Spleen (tissue), 11 donors: ENCODE measurements around the gene HOXD8. TPM values are rescaled to one million over a fixed set of nuclear protein-coding genes. Genes with fewer than 3 reads are reported as not detected.

Source experiments
- DNase-seq: peaks from one replicate; pipeline ENCODE4 v3.0.0-alpha.2; 2020
- H3K27ac ChIP-seq, 8 donors: fragments of 200-600 bp; sonication (generic) in 7 of 8; 1 replicate in 4 of 8; 2 replicates in 4 of 8; pipeline versions ENCODE4 v1.5.0 to v1.8.0; 2016 to 2021; ENCODE audit warnings: inconsistent platforms in 4 of 8, mild to moderate bottlenecking in 4 of 8, moderate library complexity in 1 of 8
- H3K27me3 ChIP-seq, 7 donors: fragments of 200-600 bp; sonication (generic) in 6 of 7; replicated peaks in 1 of 7; 1 replicate in 4 of 7; 2 replicates in 3 of 7; pipeline versions ENCODE4 v1.5.0 to v1.8.0; 2016 to 2021; ENCODE audit warnings: inconsistent platforms in 3 of 7, mild to moderate bottlenecking in 1 of 7
- H3K36me3 ChIP-seq, 6 donors: fragments of 200-600 bp; sonication (generic) in 5 of 6; 1 replicate in 4 of 6; 2 replicates in 2 of 6; pipeline versions ENCODE4 v1.5.0 to v1.8.0; 2016 to 2021; ENCODE audit warnings: inconsistent platforms in 2 of 6
- H3K4me1 ChIP-seq, 6 donors: fragments of 200-600 bp; sonication (generic) in 5 of 6; 1 replicate in 3 of 6; 2 replicates in 3 of 6; pipeline versions ENCODE4 v1.5.0 to v1.8.0; 2016 to 2021; ENCODE audit warnings: inconsistent platforms in 3 of 6
- H3K4me3 ChIP-seq, 8 donors: fragments of 200-600 bp; sonication (generic) in 7 of 8; 1 replicate in 4 of 8; 2 replicates in 4 of 8; pipeline versions ENCODE4 v1.5.0 to v1.8.0; 2016 to 2021; ENCODE audit warnings: inconsistent platforms in 4 of 8, mild to moderate bottlenecking in 4 of 8, moderate library complexity in 2 of 8
- H3K9me3 ChIP-seq, 8 donors: fragments of 200-600 bp; sonication (generic) in 7 of 8; 1 replicate in 4 of 8; 2 replicates in 4 of 8; pipeline versions ENCODE4 v1.5.0 to v1.8.0; 2016 to 2021; ENCODE audit warnings: inconsistent platforms in 4 of 8
- CTCF ChIP-seq, 11 experiments: fragments of 200-600 bp in 7 of 11; fragments of 450-650 bp in 4 of 11; sonication (generic) in 4 of 11; IDR thresholded peaks in 8 of 11; conservative IDR thresholded peaks in 3 of 11; 1 replicate in 7 of 11; 2 replicates in 4 of 11; pipeline versions ENCODE4 v1.4.0 to v1.8.0; 2016 to 2021; ENCODE audit warnings: antibody characterized with exemption in 11 of 11, inconsistent platforms in 4 of 11, mild to moderate bottlenecking in 1 of 11
- POLR2A ChIP-seq, 3 donors: fragments of 450-650 bp; IDR thresholded peaks; one replicate each; pipeline ENCODE4 v1.5.1; 2017; ENCODE audit warnings: antibody characterized with exemption in 3 of 3, mild to moderate bottlenecking in 1 of 3
- POLR2AphosphoS5 ChIP-seq, 3 donors: sonication (generic); formaldehyde crosslinking; IDR thresholded peaks; one replicate each; pipeline ENCODE4 v1.5.1; 2017; ENCODE audit warnings: antibody characterized with exemption in 3 of 3
- WGBS, 5 donors: extraction: QIAGEN DNeasy Blood & Tissue Kit in 3 of 5; methylation state at CpG; one replicate each; pipeline versions ENCODE4 v1.1.5 to v1.1.7; 2013 to 2018; 5-methylcytosine and 5-hydroxymethylcytosine counted together
- intact Hi-C: fragments of 100-400 bp; cut with DNase I; formaldehyde crosslinking; loops from one replicate; pipeline ENCODE4 v1.15.0; 2023; ENCODE audit warnings: low total_unique reads
- polyA plus RNA-seq, 3 donors: library from polyadenylated mRNA; stranded (reverse); fragments of 200-250 nt; gene quantifications; one replicate each; pipeline ENCODE4 v1.2.1, GENCODE V29; 2013
- total RNA-seq, 7 donors: library from RNA; depleted of rRNA in 3 of 7; stranded (reverse); fragments of >200 nt in 3 of 7; fragmentation: NEBNext Ultra II Directional in 4 of 7; extraction: Animal tissue kit (Norgen Biotek cat#: 25700) in 4 of 7; gene quantifications; one replicate each; pipeline versions ENCODE4 v1.1.0 to v1.2.1, GENCODE V29; 2016 to 2021
- donor health status: healthy with polysubstance abuse.
- donor health status: DM: no; HTN: no; CAD: no; lungs with moderate emphysema.
- donor health status: DM: no; HTN: no; CAD: no.
- donor health status: Bipolar disorder and iron deficiency.
- donor health status: healthy.
- donor health status: DM: no; HTN: no; CAD: no.
- donor health status: DM: yes; HTN: yes; CAD: no.

Gene HOXD8
- total and polyA plus RNA-seq, 10 donors: 4.7 to 27.0 (median 15.8) TPM

- Histone ChIP-seq H3K9me3 (no peaks in the 10 kb centered on the region), H3K36me3 (no peaks in the 10 kb centered on the region), H3K27ac (peak overlapping the region in 4 of 8 donors; percentile 15 to 60 (median 56)), H3K4me1 (peaks cover 0 to 36% (median 9%) of the 10 kb centered on the region in 6 donors), H3K4me3 (peak overlapping the region in 5 of 8 donors; percentile 1 to 59 (median 35)), H3K27me3 (peaks cover 3 to 100% (median 94%) of the 10 kb centered on the region in 7 donors)
- no peak for DNase-seq
- WGBS, 5 donors: 17 to 33% (median 22%) methylated on average over 43 to 48 of the region's 48 CpGs
- TF ChIP-seq POLR2AphosphoS5 (IDR thresholded peaks at IDR 0.05) (no peak), POLR2A (IDR thresholded peaks at IDR 0.05) (no peak)
- intact Hi-C loops: no loop called here
These were observed 23.1 kb downstream of the HOXD8 start for GRCh38 chr2:176152350-176153181.

- no peaks in the 10 kb centered on the region for H3K36me3 ChIP-seq
- DNase-seq: no peak
- peaks cover 3 to 100% (median 96%) of the 10 kb centered on the region in 7 donors for H3K27me3 ChIP-seq
- no peaks in the 10 kb centered on the region for H3K9me3 ChIP-seq
- 49 to 51% (median 50%) methylated on average over 11 of the region's 11 CpGs for WGBS, 5 donors
- intact Hi-C loops: no loop called here
- H3K27ac ChIP-seq: no peak overlapping the region
- peaks cover 0 to 55% (median 18%) of the 10 kb centered on the region in 6 donors for H3K4me1 ChIP-seq
- no peak overlapping the region for H3K4me3 ChIP-seq
- no peak for TF ChIP-seq CTCF (IDR thresholded peaks at IDR 0.05 in 8 of 11, conservative IDR thresholded peaks at IDR 0.05 in 3 of 11)
- TF ChIP-seq POLR2A (IDR thresholded peaks at IDR 0.05): no peak
These were observed 25.2 kb downstream of the HOXD8 start for GRCh38 chr2:176154576-176155252.

GRCh38 chr2:176155356-176156044 is 26.0 kb downstream of the HOXD8 start:
- 23 to 29% (median 26%) methylated on average over 6 of the region's 6 CpGs for WGBS, 5 donors
- H3K36me3 ChIP-seq: no peaks in the 10 kb centered on the region
- no peak overlapping the region for H3K27ac ChIP-seq
- H3K27me3 ChIP-seq: peaks cover 8 to 100% (median 96%) of the 10 kb centered on the region in 7 donors
- H3K4me1 ChIP-seq: peaks cover 0 to 63% (median 18%) of the 10 kb centered on the region in 6 donors
- no peak for TF ChIP-seq CTCF (IDR thresholded peaks at IDR 0.05 in 8 of 11, conservative IDR thresholded peaks at IDR 0.05 in 3 of 11)
- TF ChIP-seq POLR2A (IDR thresholded peaks at IDR 0.05): no peak
- no peak for TF ChIP-seq POLR2AphosphoS5 (IDR thresholded peaks at IDR 0.05)
- no peaks in the 10 kb centered on the region for H3K9me3 ChIP-seq
- intact Hi-C loops: no loop called here
- H3K4me3 ChIP-seq: no peak overlapping the region
- DNase-seq: no peak

GRCh38 chr2:176156301-176156806 is 26.8 kb downstream of the HOXD8 start:
- no peak overlapping the region for H3K27ac ChIP-seq
- H3K36me3 ChIP-seq: no peaks in the 10 kb centered on the region
- TF ChIP-seq CTCF (IDR thresholded peaks at IDR 0.05 in 8 of 11, conservative IDR thresholded peaks at IDR 0.05 in 3 of 11) (no peak), POLR2AphosphoS5 (IDR thresholded peaks at IDR 0.05) (no peak), POLR2A (IDR thresholded peaks at IDR 0.05) (no peak)
- intact Hi-C loops: no loop called here
- peaks cover 0 to 67% (median 18%) of the 10 kb centered on the region in 6 donors for H3K4me1 ChIP-seq
- H3K9me3 ChIP-seq: no peaks in the 10 kb centered on the region
- no peak for DNase-seq
- H3K27me3 ChIP-seq: peaks cover 12 to 100% (median 96%) of the 10 kb centered on the region in 7 donors
- peak overlapping the region in 1 of 8 donors; percentile 60 for H3K4me3 ChIP-seq
- WGBS, 5 donors: 38 to 53% (median 44%) methylated on average over 8 of the region's 8 CpGs
